Prostate gland (tissue), 2 donors: Measurements from ENCODE around the gene ABCC9. TPM values are rescaled to one million over a fixed set of nuclear protein-coding genes. Genes with fewer than 3 reads are reported as not detected.

Experiments
- DNase-seq: peaks from one replicate; pipeline ENCODE4 v3.0.0-alpha.2; 2019; ENCODE audit warnings: low spot score
- H3K27ac ChIP-seq, 2 donors: fragments of 200-600 bp; sonication (generic); 2 replicates each; pipeline ENCODE4 v1.5.1; 2017 to 2019
- H3K27me3 ChIP-seq: fragments of 200-600 bp; sonication (generic); replicated peaks from 2 replicates; pipeline ENCODE4 v1.5.1; 2019; ENCODE audit not compliant: insufficient read depth
- H3K36me3 ChIP-seq, 2 donors: fragments of 200-600 bp; sonication (generic); 1 replicate in 1 of 2; 2 replicates in 1 of 2; pipeline versions ENCODE4 v1.5.1 to v1.8.1; 2017 to 2019
- H3K4me1 ChIP-seq: fragments of 200-600 bp; sonication (generic); replicated peaks from 2 replicates; pipeline ENCODE4 v1.5.1; 2019
- H3K4me3 ChIP-seq, 2 donors: fragments of 200-600 bp; sonication (generic); 2 replicates each; pipeline ENCODE4 v1.5.1; 2017 to 2019
- H3K9me3 ChIP-seq: fragments of 200-600 bp; sonication (generic); 2 replicates; pipeline ENCODE4 v1.5.1; 2017
- CTCF ChIP-seq, 4 experiments: fragments of 200-600 bp in 2 of 4; fragments of 450-650 bp in 2 of 4; sonication (generic) in 2 of 4; IDR thresholded peaks; 1 replicate in 3 of 4; 2 replicates in 1 of 4; pipeline ENCODE4 v1.5.1; 2016 to 2019; ENCODE audit warnings: antibody characterized with exemption in 4 of 4, mild to moderate bottlenecking in 2 of 4, moderate library complexity in 2 of 4
- POLR2A ChIP-seq: fragments of 450-650 bp; IDR thresholded peaks from one replicate; pipeline ENCODE4 v1.6.1; 2016; ENCODE audit warnings: antibody characterized with exemption, mild to moderate bottlenecking
- POLR2AphosphoS5 ChIP-seq: sonication (generic); formaldehyde crosslinking; IDR thresholded peaks from one replicate; pipeline ENCODE4 v1.6.1; 2017; ENCODE audit warnings: antibody characterized with exemption
- WGBS: methylation state at CpG from one replicate; pipeline ENCODE4 v1.1.5; 2018; 5-methylcytosine and 5-hydroxymethylcytosine counted together
- intact Hi-C: fragments of 100-400 bp; cut with DNase I; formaldehyde crosslinking; loops from one replicate; pipeline ENCODE4 v1.14.2; 2022
- total RNA-seq, 2 donors: library from RNA; depleted of rRNA; stranded (reverse); fragments of >200 nt; gene quantifications; one replicate each; pipeline ENCODE4 v1.1.0, GENCODE V29; 2016

The ABCC9 gene
- total RNA-seq, 2 donors from 2014 or later: 6.1 to 10.5 TPM

DNA sequence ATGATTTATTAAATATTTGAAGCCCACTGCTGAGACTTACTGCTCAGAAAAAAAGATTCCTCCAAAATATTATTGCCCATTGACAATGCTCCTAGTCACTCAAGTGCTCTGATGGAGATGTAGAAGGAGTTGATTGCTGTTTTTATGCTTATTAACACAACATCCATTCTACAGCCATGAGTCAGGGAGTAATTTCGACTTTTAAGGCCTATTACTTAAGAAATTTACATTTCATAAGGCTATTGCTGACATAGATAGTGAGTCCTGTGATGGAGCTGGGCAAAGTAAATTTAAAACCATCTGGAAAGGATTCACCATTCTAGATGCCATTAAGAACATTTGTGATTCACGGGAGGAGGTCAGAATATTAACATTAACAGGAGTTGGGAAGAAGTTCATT lies 171.9 kb downstream of the ABCC9 start:
- DNase-seq: no peak
- WGBS: 97% methylated on average over 2 of the region's 2 CpGs
- intact Hi-C loops: no loop called here
- TF ChIP-seq POLR2AphosphoS5 (no peak), POLR2A (no peak), CTCF (IDR thresholded peaks at IDR 0.05) (no peak)
- Histone ChIP-seq H3K9me3 (no peaks in the 10 kb centered on the region), H3K27me3 (no peaks in the 10 kb centered on the region), H3K4me3 (no peak overlapping the region), H3K4me1 (no peaks in the 10 kb centered on the region), H3K27ac (no peak overlapping the region), H3K36me3 (no peaks in the 10 kb centered on the region)

DNA sequence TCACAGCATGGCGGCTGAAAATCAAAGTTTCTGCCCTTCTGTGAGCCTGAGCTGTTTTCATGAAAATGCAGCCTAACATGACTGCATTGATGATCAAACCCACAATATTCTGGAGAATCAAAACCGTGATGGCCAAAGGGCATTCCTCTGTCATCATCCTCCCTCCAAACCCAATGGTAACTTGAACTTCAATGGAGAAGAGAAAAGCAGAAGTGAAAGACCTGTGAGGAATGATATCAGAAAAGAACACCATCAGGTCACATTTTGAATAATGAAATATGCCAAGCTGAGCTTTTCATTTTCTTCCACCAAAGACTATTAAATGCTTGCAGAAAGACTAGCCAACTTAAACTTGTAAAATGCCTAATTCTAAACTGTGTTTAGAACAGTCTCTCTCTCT lies 174.8 kb downstream of the ABCC9 start:
- intact Hi-C loops: no loop called here
- Histone ChIP-seq H3K4me1 (no peaks in the 10 kb centered on the region), H3K4me3 (no peak overlapping the region), H3K27me3 (no peaks in the 10 kb centered on the region), H3K36me3 (no peaks in the 10 kb centered on the region), H3K9me3 (no peaks in the 10 kb centered on the region), H3K27ac (no peak overlapping the region)
- DNase-seq: no peak
- TF ChIP-seq POLR2AphosphoS5: no peak
- TF ChIP-seq POLR2A: no peak
- TF ChIP-seq CTCF (IDR thresholded peaks at IDR 0.05): no peak
- 97% methylated on average over 2 of the region's 2 CpGs for WGBS

DNA sequence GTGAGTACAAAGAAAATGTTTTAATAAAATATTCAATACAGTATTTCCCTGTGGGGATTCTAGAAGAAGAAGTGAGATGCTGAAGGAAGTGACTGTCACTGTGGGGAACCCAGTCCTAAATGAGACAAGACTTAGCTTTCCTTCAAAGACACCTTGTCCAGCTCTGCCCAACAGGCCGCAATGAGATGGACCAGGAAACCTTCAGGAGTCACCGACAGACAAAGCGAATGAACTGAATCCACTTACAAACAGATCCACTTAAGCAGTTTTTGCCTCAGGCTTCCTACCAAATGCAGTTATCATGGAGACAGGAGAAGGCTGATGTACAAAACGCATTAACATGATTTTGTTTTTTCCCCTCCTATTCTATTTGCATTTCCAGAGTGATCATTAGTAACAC lies 176.3 kb downstream of the ABCC9 start:
- Histone ChIP-seq H3K4me3 (no peak overlapping the region), H3K27ac (no peak overlapping the region), H3K4me1 (no peaks in the 10 kb centered on the region), H3K9me3 (no peaks in the 10 kb centered on the region), H3K27me3 (no peaks in the 10 kb centered on the region), H3K36me3 (no peaks in the 10 kb centered on the region)
- no peak for DNase-seq
- TF ChIP-seq POLR2A (no peak), POLR2AphosphoS5 (no peak), CTCF (IDR thresholded peaks at IDR 0.05) (no peak)
- WGBS: 98% methylated on average over 4 of the region's 4 CpGs
- intact Hi-C loops: no loop called here

GRCh38 chr12:21764065-21764464 lies 177.2 kb downstream of the ABCC9 start:
- Histone ChIP-seq H3K4me1 (no peaks in the 10 kb centered on the region), H3K9me3 (no peaks in the 10 kb centered on the region), H3K4me3 (no peak overlapping the region), H3K27me3 (no peaks in the 10 kb centered on the region), H3K36me3 (no peaks in the 10 kb centered on the region), H3K27ac (no peak overlapping the region)
- 87% methylated on average over 2 of the region's 2 CpGs for WGBS
- TF ChIP-seq POLR2A (no peak), POLR2AphosphoS5 (no peak), CTCF (IDR thresholded peaks at IDR 0.05) (no peak)
- DNase-seq: no peak
- intact Hi-C loops: no loop called here

DNA sequence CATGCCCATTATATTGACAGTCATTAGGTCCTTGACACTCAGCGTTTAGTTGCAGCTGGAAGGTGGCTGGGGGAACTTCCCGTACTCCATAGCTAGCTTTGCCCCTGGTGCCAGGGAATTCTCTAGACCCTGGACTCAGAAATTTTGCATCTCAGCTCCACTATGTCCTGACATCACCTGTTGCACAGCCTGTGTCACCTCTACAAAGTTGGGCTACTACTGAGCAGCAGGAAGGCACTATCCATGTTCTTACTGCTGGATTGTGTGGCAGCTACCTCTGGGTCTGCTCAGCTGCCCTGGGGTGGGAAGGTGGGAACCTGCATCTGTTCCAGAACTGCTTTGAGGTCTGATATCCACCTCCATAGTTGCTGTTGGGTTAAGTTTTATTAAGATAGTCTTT lies 177.7 kb downstream of the ABCC9 start:
- intact Hi-C loops: no loop called here

More for the DNA sequence above, 177.7 kb downstream of the ABCC9 start:
- Histone ChIP-seq H3K9me3 (no peaks in the 10 kb centered on the region), H3K4me3 (no peak overlapping the region), H3K27ac (no peak overlapping the region), H3K27me3 (no peaks in the 10 kb centered on the region), H3K36me3 (no peaks in the 10 kb centered on the region), H3K4me1 (no peaks in the 10 kb centered on the region)
- 89% methylated on average over 2 of the region's 2 CpGs for WGBS
- no peak for DNase-seq
- TF ChIP-seq POLR2A (no peak), CTCF (IDR thresholded peaks at IDR 0.05) (no peak), POLR2AphosphoS5 (no peak)
